Stimulated activated CD4-positive, alpha-beta T cell treated with anti-CD3 and anti-CD28 coated beads, Interleukin-12 subunit alpha, Interleukin-12 subunit beta, amount 100 ng/mL, for 4 hours (primary cell): ENCODE data around the gene TBC1D1.

Experiments used
- DNase-seq: peaks from one replicate; pipeline ENCODE4 v3.0.0-alpha.2; 2020

TBC1D1 gene

DNA sequence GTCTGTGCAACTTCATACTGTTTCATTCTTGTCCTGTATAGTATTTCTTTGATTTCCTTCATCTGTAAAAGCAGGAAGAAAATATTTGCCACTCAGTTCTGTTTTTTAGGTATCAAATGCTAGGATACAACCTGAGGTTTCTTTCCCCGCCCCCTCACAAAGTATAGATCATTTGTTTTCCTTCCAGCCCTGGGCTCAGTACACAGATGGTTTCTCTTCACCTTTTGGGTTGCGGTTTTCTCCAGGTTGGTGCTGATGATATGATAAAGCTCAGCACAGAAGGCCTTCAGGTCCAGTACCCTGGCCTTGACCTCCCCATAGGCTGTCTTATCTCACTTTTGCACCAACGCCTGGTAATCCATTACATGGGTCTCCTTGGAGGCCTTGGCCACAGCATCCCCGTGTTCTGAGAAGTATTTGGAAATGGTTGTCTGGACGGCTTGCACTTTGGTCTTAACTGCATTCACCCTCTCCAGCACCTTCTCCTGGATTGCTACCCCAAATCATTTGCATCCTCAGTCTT lies 104.5 kb downstream of the TBC1D1 start:
- DNase-seq: no peak

DNA sequence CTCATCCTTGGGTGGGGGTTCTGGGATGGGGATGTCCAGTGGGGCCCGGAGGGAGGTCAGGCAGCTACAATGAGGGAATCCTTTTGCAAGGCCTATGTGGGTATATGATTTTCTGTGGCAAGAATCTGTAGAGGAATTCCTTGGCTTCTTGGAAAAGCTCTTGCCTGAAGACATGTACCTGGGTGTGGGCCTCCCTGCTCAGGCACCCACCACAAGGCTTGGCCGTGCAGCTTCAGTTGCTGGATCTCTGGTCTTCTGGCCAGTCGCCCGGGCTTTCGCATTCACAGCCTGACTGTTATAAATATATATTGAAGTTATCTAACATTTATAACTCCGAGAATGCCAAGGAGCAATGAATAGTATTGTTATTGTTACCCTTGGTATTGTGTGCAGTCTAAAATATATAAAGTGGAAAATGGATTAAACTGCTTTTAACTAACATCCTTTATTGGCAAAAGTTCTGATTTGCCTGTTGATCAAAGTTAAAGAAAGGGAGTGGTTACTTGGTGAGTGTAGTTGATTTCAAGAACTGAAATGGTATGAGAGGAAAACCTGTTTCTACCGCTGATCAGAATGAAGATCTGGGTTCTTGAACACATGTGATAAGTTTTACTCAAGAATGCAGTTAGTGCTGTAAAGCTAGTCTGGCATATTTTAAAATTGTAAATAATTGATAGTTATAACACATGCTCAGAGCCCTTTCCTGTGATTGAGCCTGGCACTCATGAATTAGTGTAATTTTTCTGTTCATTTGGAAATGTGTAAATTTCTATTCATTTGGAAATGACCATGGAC lies 105.3 kb downstream of the TBC1D1 start:
- DNase-seq: no peak

DNA sequence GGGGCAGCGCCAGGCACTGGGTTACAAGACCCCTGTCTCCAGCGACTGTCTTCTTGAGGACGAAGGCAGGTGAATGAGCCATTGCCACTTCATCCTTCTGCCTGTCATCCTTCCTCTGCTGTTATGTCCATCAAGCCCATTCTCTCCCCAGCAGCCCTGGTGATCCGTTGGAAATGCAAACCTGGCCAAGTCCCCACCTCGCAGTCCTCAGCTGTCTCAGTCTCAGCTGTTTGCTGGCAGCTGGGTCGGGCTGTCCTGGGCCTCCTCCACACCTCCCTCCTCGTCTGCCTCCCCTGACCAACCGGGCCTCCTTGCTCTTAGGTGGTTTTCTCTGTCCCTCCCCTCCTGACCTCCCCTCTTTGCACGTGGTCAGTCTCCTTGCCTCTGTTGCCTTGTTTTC lies 107.3 kb downstream of the TBC1D1 start:
- no peak for DNase-seq

DNA sequence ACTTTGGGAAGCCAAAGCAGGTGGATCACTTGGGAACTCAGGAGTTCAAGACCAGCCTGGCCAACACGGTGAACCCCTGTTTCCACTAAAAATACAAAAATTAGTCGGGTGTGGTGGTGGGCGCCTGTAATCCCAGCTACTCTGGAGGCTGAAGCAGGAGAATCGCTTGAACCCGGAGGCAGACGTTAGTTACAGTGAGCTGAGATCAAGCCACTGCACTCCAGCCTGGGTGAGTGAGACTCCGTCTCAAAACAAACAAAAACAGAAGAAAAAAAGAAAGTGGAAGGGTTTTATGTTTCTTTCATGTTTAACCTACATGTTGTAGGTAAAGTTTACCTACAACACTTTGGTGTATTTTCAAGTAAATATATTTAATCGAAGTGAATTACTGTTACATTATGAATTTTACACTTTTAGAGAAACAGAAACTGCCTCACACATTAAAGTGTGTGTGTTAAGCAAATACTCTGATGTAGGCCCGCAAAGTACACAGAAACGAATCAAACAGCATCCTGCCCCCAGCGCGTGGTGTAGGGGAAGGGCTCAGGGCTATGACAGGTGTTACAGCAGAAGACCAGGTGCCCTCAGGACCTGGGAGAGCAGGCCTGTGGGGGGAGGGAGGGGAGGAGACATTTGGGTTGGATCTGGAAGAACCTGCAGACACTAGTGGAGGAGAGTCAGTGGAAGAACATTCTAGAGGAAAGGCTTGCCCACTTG lies 108.3 kb downstream of the TBC1D1 start:
- DNase-seq: no peak

DNA sequence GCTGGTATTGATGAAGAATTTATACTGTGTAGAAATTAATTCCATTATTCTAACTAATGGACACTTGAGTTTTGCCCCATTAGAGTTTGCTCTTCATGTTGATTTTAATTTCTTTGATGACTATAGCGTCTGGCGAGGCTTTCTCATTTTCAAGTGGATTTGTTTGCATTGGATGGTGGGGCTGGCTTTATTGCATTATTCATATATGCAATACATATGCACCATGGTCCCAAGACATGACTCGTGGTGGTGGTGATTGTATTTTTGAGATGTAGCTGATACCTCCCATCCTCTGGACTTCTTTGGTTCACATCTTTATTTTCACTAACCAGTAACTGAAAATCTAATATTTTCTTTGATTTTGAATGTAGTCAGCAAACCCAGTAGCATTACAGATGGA lies 109.1 kb downstream of the TBC1D1 start:
- DNase-seq: no peak

DNA sequence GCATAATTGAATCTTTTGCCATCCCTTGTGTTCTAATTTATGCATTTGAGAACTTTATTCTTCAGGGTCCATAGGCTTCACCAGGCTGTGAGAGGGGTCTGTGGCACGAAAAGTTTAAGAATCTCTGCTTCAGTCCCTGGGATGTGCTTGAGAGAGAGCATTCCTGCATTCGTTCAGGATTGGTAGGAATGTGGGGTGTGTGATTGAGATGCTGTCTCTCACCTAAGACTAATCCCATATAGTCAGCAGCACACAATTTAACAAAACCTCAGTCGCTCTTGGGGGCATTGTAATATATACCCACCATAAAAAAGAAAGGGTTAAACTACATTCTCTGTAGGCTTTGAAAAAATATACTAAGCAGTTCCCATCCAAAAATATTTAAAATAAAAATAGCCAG lies 111.0 kb downstream of the TBC1D1 start:
- no peak for DNase-seq

DNA sequence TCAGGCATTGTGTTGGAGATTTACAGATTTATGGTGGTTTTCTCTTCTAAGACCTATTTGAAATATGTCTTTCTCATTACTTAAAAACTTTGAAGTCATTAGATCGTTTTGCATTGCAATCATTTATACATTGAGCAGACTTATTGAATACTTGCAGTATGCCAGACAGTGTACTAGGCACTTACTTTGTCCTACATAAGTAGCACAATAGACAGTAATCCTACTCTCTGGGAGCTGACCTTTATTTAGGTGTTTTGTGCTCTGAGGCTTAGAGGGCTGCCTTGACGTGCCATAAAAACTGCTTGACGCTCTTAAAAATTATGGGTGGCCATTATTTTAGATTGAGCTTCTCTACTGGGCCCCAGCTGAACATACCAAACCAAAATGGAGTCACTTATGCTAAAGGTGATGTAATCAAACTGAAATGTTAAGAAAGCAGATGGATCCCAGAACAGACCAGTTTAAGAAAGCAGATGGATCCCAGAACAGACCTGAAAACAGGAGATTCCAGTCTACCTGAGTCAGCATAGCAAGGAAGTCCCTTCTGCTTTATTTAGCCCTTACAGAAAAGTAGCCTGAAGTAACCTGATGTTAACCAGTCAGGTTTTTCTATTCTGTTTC lies 111.7 kb downstream of the TBC1D1 start:
- no peak for DNase-seq

DNA sequence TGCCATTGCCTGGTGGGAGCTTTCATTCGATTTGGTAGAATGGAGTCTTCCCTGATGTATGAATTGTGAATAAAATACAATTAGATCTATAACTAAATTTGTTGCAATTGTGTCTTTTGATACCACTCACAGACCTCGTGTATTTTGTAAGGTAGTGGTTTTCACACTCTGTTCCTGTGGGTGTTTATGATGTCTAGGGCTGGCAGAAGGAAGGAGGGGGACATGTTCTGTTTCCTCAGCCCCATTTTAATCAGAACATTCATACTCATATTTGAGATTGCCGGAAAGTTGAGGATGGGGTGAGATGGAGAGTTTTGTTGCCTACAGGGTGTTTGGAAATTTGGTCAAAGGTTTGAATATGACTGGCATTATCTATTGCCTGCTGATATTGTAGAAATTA lies 112.2 kb downstream of the TBC1D1 start:
- no peak for DNase-seq

DNA sequence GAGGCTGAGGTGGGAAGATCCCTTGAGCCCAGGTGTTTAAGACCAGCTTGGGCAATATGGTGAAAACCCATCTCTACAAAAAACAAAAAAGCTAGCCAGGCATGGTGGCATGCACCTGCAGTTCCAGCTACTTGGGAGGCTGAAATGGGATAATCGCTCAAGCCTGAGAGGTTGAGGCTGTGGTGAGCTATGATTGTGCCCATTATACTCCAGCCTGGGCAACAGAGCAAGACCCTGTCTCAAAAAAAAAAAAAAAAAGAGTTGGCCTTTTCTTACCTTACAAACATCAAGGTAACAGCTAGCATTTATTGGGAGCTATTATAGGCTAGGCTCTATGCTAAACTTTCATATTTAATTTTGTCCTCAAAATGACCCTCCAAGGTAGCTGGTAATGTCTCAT lies 112.7 kb downstream of the TBC1D1 start:
- DNase-seq: no peak

DNA sequence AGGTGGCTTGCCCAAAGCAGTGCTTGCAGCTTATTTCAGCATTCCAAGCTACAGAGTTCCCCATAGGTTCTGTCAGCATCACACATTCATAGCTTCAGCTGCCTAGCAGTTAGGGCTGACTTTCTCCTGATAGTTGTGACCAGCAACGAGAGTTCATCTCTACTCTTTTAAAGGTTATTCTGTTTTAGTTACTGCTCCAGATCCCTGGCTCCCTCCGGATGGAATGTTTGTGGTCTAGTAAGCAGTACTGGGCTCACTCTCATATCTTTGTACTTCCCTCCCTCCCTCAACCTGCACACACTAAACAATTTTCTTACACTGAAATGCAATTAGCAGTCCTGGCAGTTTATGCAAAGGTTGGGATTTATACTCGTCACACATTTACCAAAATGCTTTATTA lies 113.2 kb downstream of the TBC1D1 start:
- DNase-seq: no peak

DNA sequence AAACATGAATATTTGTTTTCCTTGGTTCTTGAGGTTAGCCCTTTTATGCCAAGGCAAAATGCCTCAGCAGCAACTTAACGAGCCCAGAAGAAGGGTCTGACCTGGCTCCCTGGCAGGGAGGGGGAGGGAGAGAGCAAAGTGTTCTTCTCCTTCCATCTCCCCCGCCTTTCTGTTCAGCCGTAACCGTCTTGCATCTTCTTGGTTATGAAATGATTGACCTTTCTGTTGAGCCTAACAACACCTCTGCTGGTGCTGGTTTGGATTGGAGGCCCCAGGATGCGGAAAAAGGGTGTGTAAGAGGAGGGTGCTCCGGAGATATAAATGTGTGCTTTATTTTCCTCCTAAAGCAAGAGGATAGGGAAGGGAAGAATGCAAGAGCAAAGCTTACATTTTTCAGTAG lies 114.0 kb downstream of the TBC1D1 start:
- DNase-seq: no peak

DNA sequence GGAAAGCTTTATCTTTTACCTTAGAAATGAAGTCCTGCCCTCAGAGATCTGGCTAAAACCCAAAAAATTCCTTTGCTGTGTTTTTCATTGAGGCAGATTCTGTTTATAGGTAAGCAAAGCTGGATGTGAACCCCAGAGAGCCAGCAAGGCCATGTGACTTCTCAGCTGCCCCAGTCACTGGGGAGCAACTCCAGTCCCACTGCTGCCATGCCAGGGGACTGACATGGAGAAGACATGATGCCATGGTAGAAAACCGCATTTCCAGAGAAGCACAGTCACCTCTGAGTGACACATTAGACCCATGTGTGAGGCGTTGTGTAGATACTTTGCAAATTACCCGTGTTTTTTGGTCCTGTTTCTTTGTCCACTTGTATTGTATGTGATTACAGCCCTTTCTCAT lies 114.8 kb downstream of the TBC1D1 start:
- no peak for DNase-seq

DNA sequence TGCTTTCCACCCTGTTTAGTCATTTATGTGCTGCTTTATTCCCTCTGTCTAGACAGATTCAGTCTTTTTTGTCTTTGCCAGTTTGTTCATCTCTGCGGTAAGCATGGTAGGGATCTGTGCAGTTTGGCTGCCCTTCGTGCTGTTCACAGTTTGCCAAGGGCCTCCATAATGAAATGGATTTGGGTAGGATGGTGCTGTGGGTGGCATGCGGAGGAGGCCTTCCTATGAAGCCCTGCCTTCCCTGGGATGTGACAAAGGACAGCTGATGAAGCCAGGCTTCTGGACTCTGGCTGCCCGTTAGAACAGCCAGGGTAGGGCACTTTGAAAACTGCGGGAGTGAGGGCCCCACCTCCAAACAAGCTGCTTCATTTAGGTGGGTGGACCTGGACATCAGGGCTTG lies 116.8 kb downstream of the TBC1D1 start:
- DNase-seq: no peak

DNA sequence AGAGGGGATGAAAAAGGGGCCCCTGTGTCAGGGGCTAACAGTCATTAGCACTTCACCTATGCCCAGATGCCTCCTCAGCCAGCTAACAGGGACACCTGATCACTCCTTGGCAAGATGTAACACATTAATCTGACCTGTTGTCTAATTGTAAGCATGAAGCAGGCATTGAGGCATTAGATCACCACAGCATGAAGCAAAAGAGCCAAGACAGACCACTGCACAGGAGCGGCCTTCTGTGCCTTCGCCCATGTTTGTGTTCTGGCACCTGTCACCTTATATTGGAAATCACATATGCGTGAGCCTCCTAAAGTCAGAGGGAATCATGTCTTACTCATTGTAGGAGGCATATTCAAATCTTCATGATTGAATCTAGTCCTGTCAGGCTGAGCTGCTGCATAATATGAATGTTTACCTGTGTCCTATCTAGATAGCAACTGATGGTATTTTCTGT lies 117.7 kb downstream of the TBC1D1 start:
- no peak for DNase-seq

DNA sequence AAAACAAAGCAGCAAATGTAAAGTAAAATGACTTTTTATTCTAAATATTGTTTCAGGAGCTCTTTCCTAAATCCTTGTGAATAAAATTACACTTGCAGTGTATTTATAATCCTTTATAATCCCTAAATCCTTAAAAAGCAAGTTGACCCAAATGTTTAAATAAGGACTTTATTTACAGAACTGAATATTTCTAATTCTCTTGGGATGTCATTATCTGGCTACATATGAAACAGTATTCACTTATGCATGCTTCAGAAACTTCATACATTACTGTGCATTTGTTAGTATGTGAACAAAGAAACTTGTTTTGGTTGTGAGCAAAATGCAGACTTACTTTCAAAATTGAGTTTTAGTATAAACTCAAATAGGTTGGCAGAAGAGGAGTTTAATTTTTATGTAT lies 118.5 kb downstream of the TBC1D1 start:
- DNase-seq: no peak

DNA sequence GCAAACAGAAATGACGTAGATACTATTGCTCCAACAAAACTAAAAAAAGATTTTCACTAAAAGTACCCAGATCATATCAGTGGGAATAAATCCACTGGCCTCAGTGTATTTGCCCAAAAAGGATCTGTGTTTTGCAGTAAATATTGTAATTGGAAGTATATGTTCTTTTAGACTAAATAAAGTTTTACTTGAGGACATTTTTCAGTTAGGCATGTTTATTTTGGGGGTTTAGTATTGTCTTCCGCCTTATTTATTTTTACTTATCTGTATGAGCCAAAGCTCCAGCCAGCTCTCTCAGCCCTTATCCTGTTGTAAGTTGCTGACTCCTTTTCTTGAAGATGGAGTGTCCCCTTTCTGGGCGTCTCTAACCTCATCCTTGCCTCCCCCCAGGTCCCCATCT lies 119.1 kb downstream of the TBC1D1 start:
- no peak for DNase-seq

DNA sequence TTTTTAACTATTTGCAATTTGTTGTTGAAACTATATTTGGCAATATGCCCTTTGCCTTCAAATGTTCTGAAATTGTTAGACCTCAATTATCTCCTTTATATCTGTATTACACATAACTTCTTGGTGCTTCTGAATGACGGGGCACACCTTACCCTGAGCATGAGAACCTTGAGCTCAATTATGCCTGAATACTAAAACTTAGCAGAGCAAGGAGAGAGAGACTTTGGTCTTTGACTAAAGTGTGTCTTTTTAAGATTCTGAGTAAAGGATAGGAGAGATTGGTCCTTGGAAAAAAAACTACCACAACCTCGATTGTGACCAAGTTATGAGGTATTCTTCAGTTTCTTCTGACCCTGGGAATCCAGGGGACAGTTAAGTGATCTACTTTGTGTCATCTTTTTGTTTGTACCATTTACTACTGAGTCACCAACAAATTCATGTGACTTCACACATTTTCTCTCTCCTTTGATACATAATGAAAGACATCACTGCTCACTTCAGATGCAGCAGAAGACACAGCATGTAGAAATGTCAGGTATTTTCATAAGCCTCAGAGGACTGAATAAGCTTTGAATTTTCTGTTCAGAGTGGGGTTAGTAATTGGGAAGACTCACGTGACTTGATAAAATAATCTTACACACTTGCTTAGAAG lies 120.8 kb downstream of the TBC1D1 start:
- no peak for DNase-seq

DNA sequence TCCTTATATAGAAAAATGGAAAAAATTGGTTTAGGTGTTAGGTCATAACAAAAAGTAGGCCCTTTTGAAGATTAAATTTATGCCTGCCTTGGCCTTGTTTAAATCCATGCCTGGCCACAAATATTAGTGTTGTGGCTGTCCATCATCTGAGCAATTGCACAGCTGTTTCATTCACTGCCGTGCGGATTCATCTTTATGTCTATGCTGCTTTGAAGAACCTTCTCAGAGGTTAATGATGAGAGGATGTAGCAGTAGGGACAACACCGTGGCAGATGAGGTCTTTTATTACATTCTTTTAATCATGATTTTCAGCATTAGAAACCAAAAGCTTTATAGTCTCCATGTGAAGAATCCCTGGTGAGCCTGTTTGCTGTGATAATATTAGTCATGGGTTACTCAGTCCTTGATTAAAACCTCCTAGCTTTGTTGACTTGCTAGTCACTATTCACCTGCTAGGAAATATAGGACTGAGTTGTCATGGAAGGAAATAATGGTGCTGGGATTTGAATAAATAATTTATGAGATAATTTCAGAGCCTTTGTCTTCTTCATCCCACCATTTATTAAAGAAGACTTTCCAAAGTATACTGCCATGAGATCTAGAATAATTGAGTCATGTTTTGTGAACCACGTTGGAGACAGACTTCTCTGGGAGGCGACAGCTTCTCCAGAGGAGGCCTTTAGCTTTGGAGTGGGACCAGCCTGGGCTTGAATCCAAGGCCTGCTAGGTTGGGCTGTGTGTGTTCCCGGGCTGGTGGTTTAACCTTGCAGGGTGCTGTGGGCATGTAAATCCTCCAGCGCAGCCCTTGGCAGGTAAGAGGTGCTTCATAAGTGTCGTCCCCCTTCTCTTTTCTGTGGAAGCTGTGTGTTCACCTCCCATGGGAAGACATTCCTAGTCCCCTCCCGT lies 122.8 kb downstream of the TBC1D1 start:
- DNase-seq: no peak

DNA sequence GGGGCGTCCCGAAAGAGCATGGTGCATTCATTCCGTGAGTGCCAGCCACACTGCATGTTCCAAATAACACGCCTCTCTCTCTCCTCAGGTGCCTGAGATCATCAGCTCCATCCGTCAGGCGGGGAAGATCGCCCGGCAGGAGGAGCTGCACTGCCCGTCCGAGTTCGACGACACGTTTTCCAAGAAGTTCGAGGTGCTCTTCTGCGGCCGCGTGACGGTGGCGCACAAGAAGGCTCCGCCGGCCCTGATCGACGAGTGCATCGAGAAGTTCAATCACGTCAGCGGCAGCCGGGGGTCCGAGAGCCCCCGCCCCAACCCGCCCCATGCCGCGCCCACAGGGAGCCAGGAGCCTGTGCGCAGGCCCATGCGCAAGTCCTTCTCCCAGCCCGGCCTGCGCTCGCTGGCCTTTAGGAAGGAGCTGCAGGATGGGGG lies 123.6 kb downstream of the TBC1D1 start:
- DNase-seq: no peak

DNA sequence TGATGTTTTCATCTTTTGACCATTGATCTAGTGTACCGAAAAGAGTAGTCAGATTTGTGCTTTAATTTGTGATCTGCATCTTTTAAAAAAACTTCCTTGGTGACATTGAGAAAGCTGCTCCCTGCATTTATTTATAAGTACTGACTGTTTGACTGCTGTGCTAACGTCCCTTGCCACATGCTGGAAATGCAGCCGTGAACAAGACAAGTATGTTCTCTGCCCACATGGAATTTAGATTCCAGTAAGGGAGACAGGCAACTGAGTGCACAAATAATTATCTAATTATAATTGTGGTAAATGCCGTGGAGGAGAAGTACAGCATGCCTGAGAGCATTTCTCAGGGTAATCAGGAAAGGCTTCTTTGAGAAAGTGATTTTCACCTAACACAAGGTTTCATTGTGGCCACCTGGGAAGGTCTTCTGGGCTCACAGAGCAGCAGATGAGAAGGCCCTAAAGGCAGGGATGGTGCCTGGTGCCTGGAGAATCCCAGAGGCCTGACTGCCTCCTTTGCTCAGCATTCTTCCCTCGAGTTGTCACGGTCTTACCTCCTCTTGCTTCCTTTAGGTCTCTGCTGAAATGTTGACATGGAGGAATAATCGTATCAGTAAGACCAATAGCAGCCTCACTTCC lies 125.1 kb downstream of the TBC1D1 start:
- no peak for DNase-seq

DNA sequence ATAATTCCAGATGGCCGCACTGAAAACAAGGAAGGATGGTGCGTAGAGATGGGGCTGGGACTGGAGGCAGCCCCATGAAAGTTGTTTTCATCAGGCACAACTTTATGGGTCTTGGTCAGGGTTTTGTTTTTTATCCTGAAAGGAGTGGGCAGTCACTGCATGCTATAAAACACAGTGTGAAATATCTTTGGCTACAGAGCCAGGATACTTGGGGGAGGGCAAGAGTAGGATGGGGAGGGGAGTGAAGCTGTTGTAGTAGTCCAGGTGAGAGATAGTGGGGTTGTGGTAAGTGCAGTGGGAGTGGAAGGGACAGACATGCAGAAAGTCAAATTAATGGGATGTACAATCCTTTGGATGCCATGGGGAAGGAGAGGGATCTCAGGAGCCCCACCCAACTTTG lies 125.8 kb downstream of the TBC1D1 start:
- no peak for DNase-seq

DNA sequence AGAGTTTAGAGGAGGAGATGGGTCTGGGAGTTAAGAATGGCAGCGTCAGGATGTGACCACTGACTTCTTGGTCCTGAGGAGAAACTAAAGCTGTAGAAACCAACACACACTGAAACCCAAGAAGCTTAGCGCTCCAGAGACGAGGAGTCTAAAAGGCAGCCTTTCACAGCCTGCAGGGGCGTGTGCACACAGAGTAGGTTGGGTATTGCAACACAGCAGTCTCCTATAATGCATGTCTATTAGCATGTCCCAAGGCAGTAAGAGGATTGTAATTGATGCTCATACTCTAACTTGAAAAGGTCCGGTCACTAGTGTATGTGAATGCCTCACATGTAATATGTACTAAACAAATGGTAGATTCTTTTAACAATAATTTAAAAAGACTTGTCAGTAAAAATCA lies 126.7 kb downstream of the TBC1D1 start:
- no peak for DNase-seq
